ENCODE data around the gene MLLT10. TPM values are rescaled to one million over a fixed set of nuclear protein-coding genes. Genes with fewer than 3 reads are reported as not detected.
A peak's percentile ranks its signal among the peaks of the same experiment; 100 is the strongest.

Gene MLLT10
- total RNA-seq, 4 donors from 2014 or later: 33.4 to 58.1 (median 43.6) TPM

DNA sequence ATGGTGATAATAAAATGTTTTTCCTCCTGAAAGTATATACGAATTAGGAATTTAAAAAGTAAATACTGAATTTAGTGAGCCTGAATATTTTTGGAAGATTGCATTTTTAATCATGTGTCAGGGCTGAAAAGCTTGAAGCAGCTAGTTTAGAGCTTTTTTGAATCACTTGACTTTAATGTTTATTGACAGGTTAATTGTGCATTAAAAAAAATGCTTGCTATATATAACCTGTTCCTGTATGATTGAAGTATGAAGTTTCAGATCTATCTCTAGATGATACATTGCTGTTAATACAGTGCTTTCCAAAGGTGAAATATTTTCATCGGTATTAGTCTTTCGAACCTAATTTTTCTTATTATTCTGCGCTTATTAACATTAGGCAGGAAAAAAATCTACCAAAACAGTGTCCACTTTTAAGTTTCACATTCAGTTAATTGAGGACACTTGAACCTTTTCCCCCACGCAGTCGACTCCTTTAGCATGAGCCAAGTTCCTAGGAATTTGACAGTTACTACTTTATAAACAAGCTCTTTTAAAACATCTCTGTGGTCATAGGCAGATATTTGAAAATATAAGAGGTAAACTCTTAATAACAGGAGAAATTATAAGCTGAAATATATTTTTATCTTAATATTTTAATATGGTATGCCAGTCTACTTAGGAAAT lies 187.1 kb downstream of the MLLT10 start:
- TF ChIP-seq, protein P1, sequence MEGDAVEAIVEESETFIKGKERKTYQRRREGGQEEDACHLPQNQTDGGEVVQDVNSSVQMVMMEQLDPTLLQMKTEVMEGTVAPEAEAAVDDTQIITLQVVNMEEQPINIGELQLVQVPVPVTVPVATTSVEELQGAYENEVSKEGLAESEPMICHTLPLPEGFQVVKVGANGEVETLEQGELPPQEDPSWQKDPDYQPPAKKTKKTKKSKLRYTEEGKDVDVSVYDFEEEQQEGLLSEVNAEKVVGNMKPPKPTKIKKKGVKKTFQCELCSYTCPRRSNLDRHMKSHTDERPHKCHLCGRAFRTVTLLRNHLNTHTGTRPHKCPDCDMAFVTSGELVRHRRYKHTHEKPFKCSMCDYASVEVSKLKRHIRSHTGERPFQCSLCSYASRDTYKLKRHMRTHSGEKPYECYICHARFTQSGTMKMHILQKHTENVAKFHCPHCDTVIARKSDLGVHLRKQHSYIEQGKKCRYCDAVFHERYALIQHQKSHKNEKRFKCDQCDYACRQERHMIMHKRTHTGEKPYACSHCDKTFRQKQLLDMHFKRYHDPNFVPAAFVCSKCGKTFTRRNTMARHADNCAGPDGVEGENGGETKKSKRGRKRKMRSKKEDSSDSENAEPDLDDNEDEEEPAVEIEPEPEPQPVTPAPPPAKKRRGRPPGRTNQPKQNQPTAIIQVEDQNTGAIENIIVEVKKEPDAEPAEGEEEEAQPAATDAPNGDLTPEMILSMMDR (IDR thresholded peaks at IDR 0.05): no peak
- ATAC-seq (ENCODE audit: low FRiP score) (no peak), DNase-seq (ENCODE audit: low spot score) (no peak)

- TF ChIP-seq, protein P1 (IDR thresholded peaks at IDR 0.05): no peak
- no peak for ATAC-seq (ENCODE audit: low FRiP score)
- DNase-seq (ENCODE audit: low spot score): no peak
Measured at GRCh38 chr10:21722209-21722608, 188.2 kb downstream of the MLLT10 start.

DNA sequence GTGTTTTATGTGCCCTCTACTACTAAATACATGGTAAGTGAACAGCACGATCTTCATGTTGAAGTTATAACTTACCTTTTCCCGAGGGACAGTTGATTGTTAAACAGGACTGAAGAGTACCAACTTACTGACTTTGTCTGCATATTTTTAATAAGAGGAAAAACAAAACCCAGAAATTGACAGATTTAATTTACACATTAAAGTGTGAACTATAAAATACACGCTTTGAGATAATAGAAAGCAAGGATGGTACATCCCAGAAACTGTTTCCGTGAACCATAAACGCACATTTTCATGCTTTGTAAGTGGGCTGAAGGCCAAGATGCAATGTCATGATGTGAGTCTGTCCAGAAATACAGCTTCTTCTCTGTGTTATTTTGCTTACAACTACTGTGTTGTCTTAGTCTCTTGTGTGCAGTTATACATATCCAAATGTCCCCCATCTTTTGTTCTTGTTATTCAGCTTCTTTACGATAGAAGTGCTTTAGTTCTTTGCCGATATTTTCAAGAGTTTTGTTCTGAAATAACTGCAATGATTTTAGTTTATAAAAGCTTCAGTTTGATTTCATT lies 190.1 kb downstream of the MLLT10 start:
- TF ChIP-seq, protein P1 (IDR thresholded peaks at IDR 0.05): no peak
- no peak for DNase-seq (ENCODE audit: low spot score)
- no peak for ATAC-seq (ENCODE audit: low FRiP score)

GRCh38 chr10:21724687-21725367 lies 190.8 kb downstream of the MLLT10 start:
- TF ChIP-seq, protein P1 (IDR thresholded peaks at IDR 0.05): no peak
- DNase-seq (ENCODE audit: low spot score) (peak; percentile 89), ATAC-seq (ENCODE audit: low FRiP score) (peak; percentile 82)

DNA sequence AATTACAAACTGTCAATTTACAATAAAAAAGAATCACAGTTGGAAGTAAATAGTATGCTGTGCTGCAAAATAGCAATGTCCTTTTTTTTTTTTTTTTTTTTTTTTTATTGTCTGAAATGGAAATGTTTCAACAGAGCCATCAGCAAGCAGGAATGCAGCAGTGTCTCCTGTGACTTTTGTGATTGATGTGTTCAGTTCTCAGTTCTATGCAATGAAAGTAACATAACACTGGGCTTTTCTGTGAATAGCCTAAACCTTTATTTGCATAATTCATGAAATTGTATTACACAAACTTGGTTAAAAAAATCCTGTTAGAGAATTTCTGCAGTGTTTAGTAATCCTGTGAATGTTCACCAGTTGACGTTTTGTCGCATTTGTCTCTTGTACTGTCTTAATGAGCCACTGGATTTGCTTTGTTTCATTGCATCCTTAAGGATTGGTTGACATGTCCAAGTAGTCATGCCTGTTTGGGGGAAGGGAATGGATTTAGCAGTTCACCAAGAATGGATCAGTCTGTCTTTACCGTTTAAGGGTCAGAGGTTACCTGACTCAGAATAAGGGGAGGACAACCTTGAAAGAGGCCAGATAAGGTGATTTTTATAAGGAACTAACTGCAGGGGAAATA lies 192.7 kb downstream of the MLLT10 start:
- no peak for ATAC-seq (ENCODE audit: low FRiP score)
- no peak for DNase-seq (ENCODE audit: low spot score)
- TF ChIP-seq, protein P1 (IDR thresholded peaks at IDR 0.05): no peak

DNA sequence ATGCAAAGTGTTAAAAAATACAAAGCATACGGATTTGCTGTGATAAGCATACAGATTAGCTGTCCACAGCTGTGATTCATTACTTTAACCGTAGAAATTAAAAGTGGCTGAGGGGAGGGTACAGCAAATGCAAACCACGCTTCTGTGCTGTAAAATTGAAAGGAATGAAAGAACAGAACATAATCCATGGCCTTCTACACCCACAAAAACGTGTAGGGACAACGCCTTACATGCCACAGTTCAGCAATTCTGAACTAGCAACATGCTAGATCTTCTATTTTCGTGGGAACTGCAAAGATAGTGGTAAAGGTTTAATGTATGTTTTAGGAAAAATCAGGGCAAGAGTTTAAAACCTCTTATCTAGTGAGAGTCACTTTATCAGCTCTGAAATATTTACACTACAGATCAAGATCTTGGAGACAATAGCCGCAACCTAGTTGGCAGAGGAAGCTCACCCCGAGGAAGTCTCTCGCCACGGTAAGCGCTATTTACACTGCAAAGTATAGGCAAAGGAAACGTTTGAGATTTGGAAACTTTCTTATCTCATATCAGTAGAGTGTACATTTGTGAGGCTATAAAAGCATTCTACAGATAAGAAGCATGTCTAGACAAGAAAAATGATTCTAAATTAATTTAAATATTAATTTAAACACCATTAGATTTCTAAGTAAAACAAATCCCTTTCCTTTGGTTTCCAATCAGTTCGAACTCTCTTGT lies 193.6 kb downstream of the MLLT10 start:
- DNase-seq (ENCODE audit: low spot score) (no peak), ATAC-seq (ENCODE audit: low FRiP score) (no peak)
- TF ChIP-seq, protein P1 (IDR thresholded peaks at IDR 0.05): no peak

Data from omental fat pad (tissue), 4 donors.